H1 (cell line): Measurements from ENCODE around the gene NXPH2. TPM values are rescaled to one million over a fixed set of nuclear protein-coding genes. Genes with fewer than 3 reads are reported as not detected.

Experiments
- CTCF ChIA-PET: fragments of 300-600 bp; sonication (Branson Sonifier 250); formaldehyde crosslinking; loops from one replicate; lab custom pipeline; 2021; ENCODE audit not compliant: partially characterized antibody; lab: Charles Lee
- POLR2A ChIA-PET: fragments of 300-600 bp; sonication (Branson Sonifier 250); formaldehyde crosslinking; loops from one replicate; lab custom pipeline; 2021; ENCODE audit warnings: inconsistent platforms; ENCODE audit not compliant: partially characterized antibody; lab: Charles Lee
- DNase-seq, 2 experiments: peaks; one replicate each; pipeline versions ENCODE4 v3.0.0 to v3.0.0-alpha.2; 2010 to 2022; ENCODE audit warnings: low spot score in 2 of 2, low read depth in 1 of 2, mixed read lengths in 1 of 2
- FAIRE-seq: peaks from 2 replicates; lab custom pipeline; 2011; peaks lifted over from hg19 to GRCh38; lab: Jason Lieb, UNC
- H2AFZ ChIP-seq: 2 replicates; pipeline ENCODE4 v1.8.1; 2012; ENCODE audit warnings: low read length, inconsistent platforms
- H2AK5ac ChIP-seq: 2 replicates; pipeline ENCODE4 v1.6.1; 2013; ENCODE audit warnings: low read depth, low read length
- H2BK120ac ChIP-seq: replicated peaks from 2 replicates; pipeline ENCODE3; 2013; ENCODE audit warnings: low read depth, low read length, inconsistent platforms
- H2BK12ac ChIP-seq: 2 replicates; pipeline ENCODE4 v1.6.1; 2013; ENCODE audit warnings: low read depth, low read length
- H2BK15ac ChIP-seq: 2 replicates; pipeline ENCODE4 v1.6.1; 2013; ENCODE audit warnings: low read length
- H2BK20ac ChIP-seq: 2 replicates; pipeline ENCODE4 v1.6.1; 2013; ENCODE audit warnings: low read length
- H2BK5ac ChIP-seq: 2 replicates; pipeline ENCODE4 v1.6.1; 2013; ENCODE audit warnings: low read depth, low read length
- H3K14ac ChIP-seq: 2 replicates; pipeline ENCODE4 v1.6.1; 2013; ENCODE audit warnings: inconsistent platforms; ENCODE audit not compliant: insufficient read length
- H3K18ac ChIP-seq: 2 replicates; pipeline ENCODE4 v1.6.1; 2013; ENCODE audit warnings: low read length; ENCODE audit errors: extremely low read depth
- H3K23ac ChIP-seq: 2 replicates; pipeline ENCODE4 v1.6.1; 2013; ENCODE audit warnings: inconsistent platforms; ENCODE audit not compliant: insufficient read length
- H3K23me2 ChIP-seq: 2 replicates; pipeline ENCODE4 v1.6.1; 2013; ENCODE audit warnings: low read depth, low read length
- H3K27ac ChIP-seq: 2 replicates; pipeline ENCODE4 v1.6.1; 2011; ENCODE audit warnings: low read depth, low read length, inconsistent platforms
- H3K27me3 ChIP-seq, 4 experiments: replicated peaks in 1 of 4; 1 replicate in 1 of 4; 2 replicates in 3 of 4; pipeline versions ENCODE4 v1.6.1 to v1.8.1; 2011 to 2013; ENCODE audit warnings: low read length in 3 of 4, mild to moderate bottlenecking in 3 of 4, inconsistent platforms in 2 of 4, mixed read lengths in 2 of 4, moderate library complexity in 1 of 4; ENCODE audit not compliant: control insufficient read depth in 3 of 4, insufficient read depth in 3 of 4; ENCODE audit errors: extremely low read depth in 1 of 4
- H3K36me3 ChIP-seq, 4 experiments: 2 replicates each; pipeline versions ENCODE4 v1.6.1 to v1.8.1; 2011 to 2013; ENCODE audit warnings: mild to moderate bottlenecking in 4 of 4, low read length in 3 of 4, moderate library complexity in 2 of 4, control low read depth in 1 of 4, inconsistent platforms in 1 of 4; ENCODE audit not compliant: insufficient read depth in 4 of 4, control insufficient read depth in 2 of 4
- H3K4ac ChIP-seq: replicated peaks from 2 replicates; pipeline ENCODE3; 2013; ENCODE audit warnings: low read length, low read depth, mixed read lengths, inconsistent platforms; ENCODE audit not compliant: insufficient read length
- H3K4me1 ChIP-seq, 4 experiments: replicated peaks in 1 of 4; 1 replicate in 1 of 4; 2 replicates in 3 of 4; pipeline versions ENCODE4 v1.6.1 to v1.8.1; 2011 to 2013; ENCODE audit warnings: low read length in 3 of 4, inconsistent platforms in 2 of 4, mixed read lengths in 1 of 4; ENCODE audit not compliant: insufficient read depth in 4 of 4, control insufficient read depth in 3 of 4
- H3K4me2 ChIP-seq, 2 experiments: 2 replicates each; pipeline versions ENCODE4 v1.6.1 to v1.8.1; 2011 to 2013; ENCODE audit warnings: low read depth in 2 of 2, low read length in 2 of 2, control low read depth in 1 of 2, inconsistent platforms in 1 of 2, mild to moderate bottlenecking in 1 of 2; ENCODE audit not compliant: insufficient read depth in 1 of 2
- H3K4me3 ChIP-seq, 4 experiments: fragments of 200-600, 300-600 bp in 1 of 4; sonication (generic), shearing (Covaris generic), sonication (Bioruptor Twin) in 1 of 4; 2 replicates each; pipeline versions ENCODE4 v1.5.1 to v1.8.1; 2011 to 2016; ENCODE audit warnings: low read length in 4 of 4, low read depth in 3 of 4, control low read depth in 2 of 4, inconsistent platforms in 2 of 4, mild to moderate bottlenecking in 2 of 4, mixed read lengths in 1 of 4, moderate library complexity in 1 of 4; ENCODE audit not compliant: insufficient read depth in 2 of 4; ENCODE audit errors: extremely low read depth in 1 of 4
- H3K56ac ChIP-seq: replicated peaks from 2 replicates; pipeline ENCODE3; 2013; ENCODE audit warnings: low read depth, mild to moderate bottlenecking, mixed read lengths, low read length, inconsistent platforms; ENCODE audit not compliant: insufficient read length
- H3K79me1 ChIP-seq: 2 replicates; pipeline ENCODE4 v1.6.1; 2013; ENCODE audit warnings: low read depth, low read length, control low read depth
- H3K79me2 ChIP-seq, 2 experiments: 2 replicates each; pipeline versions ENCODE4 v1.6.1 to v1.8.1; 2012 to 2013; ENCODE audit warnings: low read length in 2 of 2, mild to moderate bottlenecking in 2 of 2, inconsistent platforms in 1 of 2; ENCODE audit not compliant: insufficient read depth in 2 of 2, control insufficient read depth in 1 of 2
- H3K9ac ChIP-seq, 4 experiments: replicated peaks in 1 of 4; 1 replicate in 1 of 4; 2 replicates in 3 of 4; pipeline versions ENCODE4 v1.6.1 to v1.8.1; 2011 to 2013; ENCODE audit warnings: low read depth in 3 of 4, low read length in 3 of 4, control low read depth in 2 of 4, mild to moderate bottlenecking in 2 of 4, moderate library complexity in 2 of 4, inconsistent platforms in 1 of 4; ENCODE audit errors: extremely low read depth in 1 of 4
- H3K9me3 ChIP-seq, 2 experiments: 2 replicates each; pipeline versions ENCODE4 v1.6.1 to v1.8.1; 2012 to 2013; ENCODE audit warnings: mild to moderate bottlenecking in 2 of 2, moderate library complexity in 2 of 2, control low read depth in 1 of 2, inconsistent platforms in 1 of 2, low read depth in 1 of 2, low read length in 1 of 2, mixed read lengths in 1 of 2; ENCODE audit not compliant: insufficient read depth in 2 of 2
- H4K20me1 ChIP-seq, 2 experiments: replicated peaks in 1 of 2; 2 replicates each; pipeline versions ENCODE3 to v1.8.1; 2011 to 2013; ENCODE audit warnings: inconsistent platforms in 2 of 2, low read length in 2 of 2, mild to moderate bottlenecking in 1 of 2; ENCODE audit not compliant: insufficient read depth in 2 of 2, control insufficient read depth in 1 of 2
- H4K5ac ChIP-seq: 2 replicates; pipeline ENCODE4 v1.6.1; 2013; ENCODE audit warnings: low read length, low read depth, mixed read lengths, inconsistent platforms; ENCODE audit not compliant: insufficient read length
- H4K8ac ChIP-seq: 2 replicates; pipeline ENCODE4 v1.8.0; 2013; ENCODE audit warnings: mild to moderate bottlenecking, moderate library complexity, low read length, inconsistent platforms; ENCODE audit not compliant: insufficient read depth; ENCODE audit errors: extremely low read depth
- H4K91ac ChIP-seq: replicated peaks from 2 replicates; pipeline ENCODE3; 2013; ENCODE audit warnings: low read length, mixed read lengths, inconsistent platforms; ENCODE audit not compliant: insufficient read length
- MAFK ChIP-seq: IDR thresholded peaks from 2 replicates; pipeline ENCODE4 v1.6.1; 2012; ENCODE audit warnings: low read depth, mild to moderate bottlenecking, improper control_type of control experiment, low read length
- POLR2AphosphoS5 ChIP-seq: IDR thresholded peaks from 2 replicates; pipeline ENCODE4 v1.6.1; 2011; ENCODE audit warnings: low read depth, low read length
- ZNF274 ChIP-seq: IDR thresholded peaks from 2 replicates; pipeline ENCODE4 v1.7.0; 2012; ENCODE audit warnings: low read length, borderline replicate concordance; ENCODE audit errors: extremely low read depth
- WGBS, 2 experiments: shearing (Covaris generic) in 1 of 2; methylation state at CpG; one replicate each; pipeline versions ENCODE4 v1.1.6 to v1.1.7; 2013 to 2015; ENCODE audit warnings: low lambda C conversion rate in 2 of 2, mixed read lengths in 2 of 2, inconsistent platforms in 1 of 2, low coverage in 1 of 2, missing lambda C conversion rate in 1 of 2; ENCODE audit not compliant: insufficient replicate concordance in 2 of 2, insufficient coverage in 1 of 2, insufficient read length in 1 of 2; ENCODE audit errors: extremely low coverage in 1 of 2, missing lambda C conversion rate in 1 of 2; 5-methylcytosine and 5-hydroxymethylcytosine counted together
- polyA plus RNA-seq, 7 experiments: library from polyadenylated mRNA; depleted of rRNA in 3 of 7; stranded (reverse) in 5 of 7; unstranded in 2 of 7; fragments of >200 nt in 5 of 7; fragments of 200-250 nt in 2 of 7; gene quantifications; 1 replicate in 5 of 7; 2 replicates in 1 of 7; 4 replicates in 1 of 7; pipeline versions ENCODE4 v1.2.1 to v1.2.3, GENCODE V29; 2011 to 2013; ENCODE audit warnings: missing spikeins in 2 of 7, mixed read lengths in 2 of 7
- total RNA-seq: library from RNA; stranded (reverse); fragmentation: NEBNext Ultra II Directional; extraction: Animal tissue kit (Norgen Biotek cat#: 25700); gene quantifications from 2 replicates; pipeline ENCODE4 v1.2.1, GENCODE V29; 2021

The NXPH2 gene
- total and polyA plus RNA-seq, 2 of the 8 experiments (the other 6 are each of a cell fraction or from before 2014, with no cell fraction given), result 1.9 to 6.9 TPM

DNA sequence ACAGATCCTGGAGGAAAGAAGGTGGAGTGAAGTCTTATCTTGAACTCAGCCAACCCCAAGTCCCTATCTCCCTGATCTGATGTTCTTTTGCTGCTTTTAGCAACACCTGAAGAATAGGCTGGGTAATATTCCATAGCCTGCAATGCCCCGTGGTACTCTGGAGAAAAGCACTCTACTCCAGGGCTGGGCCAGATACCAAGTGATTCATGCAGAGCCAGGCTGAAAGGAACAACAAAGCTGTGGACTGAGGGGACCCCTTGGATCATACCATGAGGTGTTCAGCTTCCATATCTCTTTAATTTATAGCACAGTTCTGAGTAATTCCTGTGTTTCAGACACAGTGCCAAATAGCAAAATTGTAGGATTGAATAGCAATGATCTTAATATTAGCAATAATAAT is 130.6 kb downstream of the NXPH2 start:
- no peak overlapping the region for H2BK5ac ChIP-seq
- H3K4me1 ChIP-seq, result peaks cover 0 to 14% (median 8%) of the 10 kb centered on the region in 4 experiments; a peak in 3 of 7 replicates
- H2BK20ac ChIP-seq, result no peak overlapping the region
- H3K36me3 ChIP-seq, result no peaks in the 10 kb centered on the region
- H3K18ac ChIP-seq, result no peak overlapping the region
- H2AFZ ChIP-seq, result no peak overlapping the region
- ChIA-PET CTCF (interaction anchor here (0.9 to 1.3 kb wide), 3 partner anchors 9 to 165 kb away, joined by 3 read pairs; no protein-coding TSS in a partner anchor), POLR2A (interaction anchor here (1.1 kb wide), 1 partner anchor 12 kb away, joined by 3 read pairs; no protein-coding TSS in a partner anchor)
- H3K9ac ChIP-seq, result no peak overlapping the region
- H3K4me3 ChIP-seq, result no peak overlapping the region
- TF ChIP-seq POLR2AphosphoS5 (no peak), MAFK (no peak), ZNF274 (no peak)
- H3K9me3 ChIP-seq, result no peaks in the 10 kb centered on the region
- no peak overlapping the region for H3K23ac ChIP-seq
- H3K4ac ChIP-seq, result no peak overlapping the region
- no peaks in the 10 kb centered on the region for H3K79me1 ChIP-seq
- H2BK15ac ChIP-seq, result no peak overlapping the region
- H4K20me1 ChIP-seq, result no peaks in the 10 kb centered on the region
- no peak overlapping the region for H3K27ac ChIP-seq
- H4K8ac ChIP-seq, result no peak overlapping the region
- no peak overlapping the region for H2AK5ac ChIP-seq
- H4K5ac ChIP-seq, result no peak overlapping the region
- H3K27me3 ChIP-seq, result no peaks in the 10 kb centered on the region
- H3K4me2 ChIP-seq, result peak overlapping the region in 1 of 2 experiments; percentile 8; a peak in 2 of 4 replicates
- FAIRE-seq (no peak), DNase-seq (no peak)
- H2BK12ac ChIP-seq, result no peak overlapping the region
- H3K23me2 ChIP-seq, result peaks cover 2% of the 10 kb centered on the region; the same call in 1 of the 2 replicates
- 71% methylated on average over 1 of the region's 1 CpG; no CpG with 5 or more reads in 1 of the 2 experiments for WGBS, 2 experiments
- no peak overlapping the region for H3K14ac ChIP-seq
- H3K56ac ChIP-seq, result no peak overlapping the region
- no peak overlapping the region for H4K91ac ChIP-seq
- H3K79me2 ChIP-seq, result no peaks in the 10 kb centered on the region
- H2BK120ac ChIP-seq, result no peak overlapping the region
